ENCODE data around the gene SNX9. TPM values are rescaled to one million over a fixed set of nuclear protein-coding genes. Genes with fewer than 3 reads are reported as not detected.

SNX9 gene
- total and polyA plus RNA-seq, 10 of the 15 experiments (the other 5 are each of a cell fraction or from before 2014, with no cell fraction given) = 0.03 to 2.0 (median 0.37) TPM

DNA sequence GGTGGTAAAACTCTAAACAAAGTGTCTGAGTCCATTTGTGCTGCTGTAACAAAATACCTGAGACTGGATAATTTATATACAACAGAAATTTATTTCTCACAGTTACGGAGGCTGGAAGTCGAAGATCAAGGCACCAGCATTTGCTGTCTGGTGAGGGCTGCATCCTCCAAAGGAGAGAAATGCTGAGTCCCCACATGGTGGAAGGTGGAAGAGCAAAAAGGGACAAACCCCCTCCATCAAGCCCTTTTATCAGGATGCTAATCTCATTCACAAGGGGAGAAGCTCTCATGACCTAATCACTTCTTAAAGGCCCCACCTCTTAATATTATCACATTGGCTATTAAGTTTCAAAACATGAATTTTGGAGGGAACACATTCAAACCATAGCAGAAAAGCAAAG, 102.7 kb downstream of the SNX9 start:
- Histone ChIP-seq H3K79me2 (ENCODE audit: control insufficient read depth, insufficient read depth, low read length) (no peaks in the 10 kb centered on the region), H3K4me2 (ENCODE audit: control insufficient read depth, insufficient read depth) (no peak overlapping the region), H3K9ac (ENCODE audit: control insufficient read depth, insufficient read depth, low read length) (no peak overlapping the region), H3K9me3 (replicated peaks; ENCODE audit: control insufficient read depth, insufficient read depth, low read length) (no peaks in the 10 kb centered on the region), H4K20me1 (ENCODE audit: control insufficient read depth, insufficient read depth) (no peaks in the 10 kb centered on the region), H3K36me3 (ENCODE audit: control insufficient read depth in 2 of 2, insufficient read depth in 2 of 2, low read length in 1 of 2) (no peaks in the 10 kb centered on the region), H3K4me1 (ENCODE audit: control insufficient read depth, insufficient read depth, low read length) (no peaks in the 10 kb centered on the region), H3K4me3 (no peak overlapping the region), H2AFZ (ENCODE audit: control insufficient read depth, low read depth, low read length) (no peak overlapping the region), H3K27ac (ENCODE audit: control insufficient read depth, insufficient read depth) (no peak overlapping the region), H3K27me3 (replicated peaks in 1 of 2; ENCODE audit: control insufficient read depth in 2 of 2, insufficient read depth in 2 of 2, low read length in 1 of 2) (no peaks in the 10 kb centered on the region; a peak in 1 of 4 replicates)
- ATAC-seq = no peak
- intact Hi-C loops (cut with micrococcal nuclease; ENCODE audit: unreplicated experiment) = no loop called here
- ChIA-PET RAD21 (ENCODE audit: unreplicated experiment) (no interaction called here), POLR2A (interaction anchor here (1.0 kb wide), 1 partner anchor 13 kb away, joined by 3 read pairs; no protein-coding TSS in a partner anchor), CTCF (interaction anchor here (1.2 kb wide), 1 partner anchor 53 kb away, joined by 3 read pairs; no protein-coding TSS in a partner anchor), SMC1A (ENCODE audit: uncharacterized antibody, unreplicated experiment) (interaction anchor here (1.0 kb wide), 1 partner anchor 22 kb away, joined by 3 read pairs; no protein-coding TSS in a partner anchor)
- no TSS peak for BruUV-seq (replicated peaks)
- no peak for FAIRE-seq
- WGBS (ENCODE audit: insufficient coverage, insufficient replicate concordance, low lambda C conversion rate, missing lambda C conversion rate) = 89% methylated on average over 2 of the region's 2 CpGs
- DNase-seq (ENCODE audit: low read depth, low spot score) = no peak
- TF ChIP-seq RBBP5 (conservative IDR thresholded peaks at IDR 0.05) (no peak), SMAD5 (IDR thresholded peaks at IDR 0.05; ENCODE audit: low read depth) (no peak), TCF3 (IDR thresholded peaks at IDR 0.05; ENCODE audit: borderline replicate concordance, insufficient read depth, low read depth, low read length) (no peak), MTA2 (IDR thresholded peaks at IDR 0.05; ENCODE audit: low read depth) (no peak)
- in situ Hi-C loops (cut with MboI) = no loop called here

DNA sequence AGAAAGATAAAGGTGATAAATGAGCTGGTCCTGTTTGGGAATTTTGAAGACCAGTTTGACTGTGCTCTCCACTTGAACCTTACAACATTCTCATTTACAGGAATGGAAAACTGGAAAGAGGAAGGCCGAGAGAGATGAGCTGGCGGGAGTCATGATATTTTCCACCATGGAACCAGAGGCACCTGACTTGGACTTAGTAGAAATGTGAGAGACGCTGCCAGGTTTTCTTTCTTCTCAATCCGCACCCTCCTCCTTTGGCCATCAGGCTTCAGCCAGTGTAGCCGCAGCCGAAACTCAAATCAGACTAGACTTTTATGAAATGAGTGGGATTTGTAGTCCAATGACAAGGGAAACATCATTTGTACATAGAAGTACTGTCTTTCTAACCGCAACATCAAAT, 104.0 kb downstream of the SNX9 start:
- intact Hi-C loops (cut with micrococcal nuclease; ENCODE audit: unreplicated experiment) = no loop called here
- H3K36me3 ChIP-seq (ENCODE audit: control insufficient read depth in 2 of 2, insufficient read depth in 2 of 2, low read length in 1 of 2) = no peaks in the 10 kb centered on the region
- no peak overlapping the region for H3K9ac ChIP-seq (ENCODE audit: control insufficient read depth, insufficient read depth, low read length)
- no peaks in the 10 kb centered on the region for H3K9me3 ChIP-seq (replicated peaks; ENCODE audit: control insufficient read depth, insufficient read depth, low read length)
- H3K4me1 ChIP-seq (ENCODE audit: control insufficient read depth, insufficient read depth, low read length) = no peaks in the 10 kb centered on the region
- 94% methylated on average over 7 of the region's 7 CpGs for WGBS (ENCODE audit: insufficient coverage, insufficient replicate concordance, low lambda C conversion rate, missing lambda C conversion rate)
- no TSS peak for BruUV-seq (replicated peaks)
- FAIRE-seq (no peak), ATAC-seq (no peak), DNase-seq (ENCODE audit: low read depth, low spot score) (no peak)
- ChIA-PET POLR2A (no interaction called here), CTCF (no interaction called here), SMC1A (ENCODE audit: uncharacterized antibody, unreplicated experiment) (no interaction called here), RAD21 (ENCODE audit: unreplicated experiment) (no interaction called here)
- no peaks in the 10 kb centered on the region; a peak in 1 of 4 replicates for H3K27me3 ChIP-seq (replicated peaks in 1 of 2; ENCODE audit: control insufficient read depth in 2 of 2, insufficient read depth in 2 of 2, low read length in 1 of 2)
- in situ Hi-C loops (cut with MboI) = no loop called here
- TF ChIP-seq IRF4 (IDR thresholded peaks at IDR 0.05; ENCODE audit: low read depth, low read length) (no peak), TCF3 (IDR thresholded peaks at IDR 0.05; ENCODE audit: borderline replicate concordance, insufficient read depth, low read depth, low read length) (no peak)
- no peak overlapping the region for H3K4me3 ChIP-seq
- no peaks in the 10 kb centered on the region for H4K20me1 ChIP-seq (ENCODE audit: control insufficient read depth, insufficient read depth)
- H3K27ac ChIP-seq (ENCODE audit: control insufficient read depth, insufficient read depth) = no peak overlapping the region
- H3K79me2 ChIP-seq (ENCODE audit: control insufficient read depth, insufficient read depth, low read length) = no peaks in the 10 kb centered on the region
- no peak overlapping the region for H2AFZ ChIP-seq (ENCODE audit: control insufficient read depth, low read depth, low read length)
- H3K4me2 ChIP-seq (ENCODE audit: control insufficient read depth, insufficient read depth) = no peak overlapping the region
